Ovary (tissue), 3 donors: ENCODE results near the gene FAM229A.

Experiments used
- CTCF ChIP-seq, 3 donors: fragments of 450-650 bp in 2 of 3; fragments of 200-600 bp in 1 of 3; IDR thresholded peaks; one replicate each; pipeline versions ENCODE4 v1.5.1 to v1.8.0; 2016 to 2022; ENCODE audit warnings: antibody characterized with exemption in 3 of 3, mild to moderate bottlenecking in 1 of 3
- EP300 ChIP-seq: sonication (generic); formaldehyde crosslinking; IDR thresholded peaks from one replicate; pipeline ENCODE4 v1.6.1; 2017; ENCODE audit warnings: antibody characterized with exemption
- POLR2A ChIP-seq: fragments of 450-650 bp; IDR thresholded peaks from one replicate; pipeline ENCODE4 v1.6.1; 2017; ENCODE audit warnings: antibody characterized with exemption, mild to moderate bottlenecking, moderate library complexity
- donor health status: DM: no; HTN: no; CAD: no.

GRCh38 chr1:32349211-32349708 is 13.0 kb downstream of the FAM229A start:
- TF ChIP-seq CTCF (IDR thresholded peaks at IDR 0.05): no peak
- TF ChIP-seq POLR2A: no peak
- no peak for TF ChIP-seq EP300
